HG02943 (cell line): ENCODE data around the gene EMID1.

Experiments used
- ATAC-seq: cut with Tn5 transposase; IDR thresholded peaks from one replicate; pipeline ENCODE4 v1.9.1; 2021; ENCODE audit warnings: mild to moderate bottlenecking, low read depth, moderate library complexity; ENCODE audit not compliant: unreplicated experiment

EMID1 gene

GRCh38 chr22:29194184-29194583 lies 11.5 kb upstream of the EMID1 start:
- ATAC-seq, result no peak

- ATAC-seq, result no peak
Observed at GRCh38 chr22:29195118-29195963, 10.4 kb upstream of the EMID1 start.

- ATAC-seq, result no peak
Observed at GRCh38 chr22:29195964-29196666, 9.6 kb upstream of the EMID1 start.

- no peak for ATAC-seq
Observed at GRCh38 chr22:29197096-29197495, 8.6 kb upstream of the EMID1 start.

GRCh38 chr22:29198240-29198639 lies 7.5 kb upstream of the EMID1 start:
- ATAC-seq, result no peak

GRCh38 chr22:29199702-29200400 lies 5.8 kb upstream of the EMID1 start:
- ATAC-seq, result no peak

- ATAC-seq, result no peak
Observed at GRCh38 chr22:29200901-29201300, 4.8 kb upstream of the EMID1 start.

- no peak for ATAC-seq
Observed at GRCh38 chr22:29201782-29202181, 3.9 kb upstream of the EMID1 start.

- ATAC-seq, result peak; percentile 73
Observed at GRCh38 chr22:29202212-29203192, 3.2 kb upstream of the EMID1 start.

- ATAC-seq, result no peak
Observed at GRCh38 chr22:29203488-29204454, 1.9 kb upstream of the EMID1 start.

- ATAC-seq, result no peak
Observed at GRCh38 chr22:29204455-29205183, 1.1 kb upstream of the EMID1 start.

GRCh38 chr22:29205252-29205593 lies 473 bp upstream of the EMID1 start:
- no peak for ATAC-seq

- no peak for ATAC-seq
Observed at GRCh38 chr22:29206372-29207242, 911 bp downstream of the EMID1 start.

GRCh38 chr22:29207243-29207550 lies 1.5 kb downstream of the EMID1 start:
- ATAC-seq, result no peak

GRCh38 chr22:29207562-29208501 lies 2.1 kb downstream of the EMID1 start:
- ATAC-seq, result no peak

- ATAC-seq, result no peak
Observed at GRCh38 chr22:29208502-29208862, 2.8 kb downstream of the EMID1 start.
